Measurements from ENCODE around the gene BHMT. TPM values are rescaled to one million over a fixed set of nuclear protein-coding genes. Genes with fewer than 3 reads are reported as not detected.

The BHMT gene
- total RNA-seq, 1 experiment from 2014 or later, result 0.72 TPM

GRCh38 chr5:79077680-79078365 lies 33.8 kb upstream of the BHMT start:
- Histone ChIP-seq H2BK120ac (ENCODE audit: low read depth, low read length, poor library complexity, severe bottlenecking) (no peak overlapping the region), H4K5ac (ENCODE audit: insufficient read length, low read depth, low read length) (no peak overlapping the region), H4K91ac (ENCODE audit: insufficient read length, low read depth, low read length) (no peak overlapping the region), H3T11ph (ENCODE audit: low read length) (no peak overlapping the region), H2BK5ac (ENCODE audit: insufficient read length, low read length) (no peak overlapping the region), H2BK12ac (ENCODE audit: insufficient read length, low read depth, low read length) (no peak overlapping the region), H3K9ac (ENCODE audit: extremely low read depth, insufficient read length, low read length) (no peak overlapping the region), H2BK20ac (ENCODE audit: low read depth, low read length, poor library complexity, severe bottlenecking) (no peak overlapping the region), H3K14ac (ENCODE audit: insufficient read depth, low read length) (no peak overlapping the region), H3K79me2 (ENCODE audit: insufficient read depth, low read length) (no peaks in the 10 kb centered on the region), H2AK5ac (ENCODE audit: insufficient read length, low read length) (no peak overlapping the region), H3K18ac (ENCODE audit: insufficient read length, low read depth, low read length) (no peak overlapping the region), H3K9me3 (ENCODE audit: control insufficient read depth, low read depth, low read length) (no peaks in the 10 kb centered on the region), H3K79me1 (ENCODE audit: insufficient read depth, low read depth, low read length, poor library complexity, severe bottlenecking) (no peaks in the 10 kb centered on the region), H3K23ac (ENCODE audit: insufficient read length, low read depth, low read length) (no peak overlapping the region), H4K8ac (replicated peaks; ENCODE audit: insufficient read length, low read depth, low read length) (no peak overlapping the region), H3K27ac (ENCODE audit: insufficient read length, low read depth, low read length) (no peak overlapping the region), H2AFZ (ENCODE audit: low read length) (no peak overlapping the region), H2BK15ac (ENCODE audit: low read depth, low read length) (no peak overlapping the region), H3K56ac (ENCODE audit: insufficient read length, low read depth, low read length) (no peak overlapping the region), H3K4ac (ENCODE audit: low read depth, low read length) (no peak overlapping the region), H4K20me1 (ENCODE audit: control insufficient read depth, insufficient read depth, insufficient read length) (no peaks in the 10 kb centered on the region), H3K4me2 (ENCODE audit: insufficient read depth, insufficient read length, low read length) (no peak overlapping the region), H3K4me1 (ENCODE audit: insufficient read depth, low read length) (no peaks in the 10 kb centered on the region), H3K23me2 (ENCODE audit: insufficient read length, low read depth, low read length, poor library complexity, severe bottlenecking) (no peaks in the 10 kb centered on the region), H3K27me3 (ENCODE audit: insufficient read depth, low read length) (no peaks in the 10 kb centered on the region)
- 0 out of 7 replicates have a peak, but pooled peaks cover 0 to 4% (median 0%) of the 10 kb centered on the region in 3 experiments for H3K36me3 Mint-ChIP-seq (ENCODE audit: insufficient read depth in 1 of 3, low read depth in 3 of 3)
- TF ChIP-seq CTCF (conservative IDR thresholded peaks at IDR 0.05), result no peak
- no peak overlapping the region for H3K27ac Mint-ChIP-seq
- WGBS (ENCODE audit: extremely low coverage, insufficient read length, low lambda C conversion rate), result no CpG with 5 or more reads among the region's 3 CpGs
- no peak for DNase-seq
- H3K4me3 Mint-ChIP-seq, result no peak overlapping the region
- peaks cover 2 to 3% of the 10 kb centered on the region in 2 experiments; a peak in 1 of 4 replicates for H3K4me1 Mint-ChIP-seq
- peaks cover 0 to 7% of the 10 kb centered on the region in 2 experiments; a peak in 2 of 5 replicates for H3K9me3 Mint-ChIP-seq
- peaks cover 3% of the 10 kb centered on the region for H3K27me3 Mint-ChIP-seq (ENCODE audit: low read depth)
